Stomach (tissue), 4 donors: ENCODE data around the gene SMPD3.

Experiments used
- EP300 ChIP-seq: sonication (generic); formaldehyde crosslinking; IDR thresholded peaks from one replicate; pipeline ENCODE4 v1.6.1; 2017; ENCODE audit warnings: antibody characterized with exemption
- POLR2A ChIP-seq, 4 donors: fragments of 450-650 bp; IDR thresholded peaks; one replicate each; pipeline ENCODE4 v1.6.1; 2016; ENCODE audit warnings: antibody characterized with exemption in 4 of 4, control low read depth in 2 of 4, mild to moderate bottlenecking in 1 of 4, moderate library complexity in 1 of 4
- POLR2AphosphoS5 ChIP-seq, 3 donors: sonication (generic); formaldehyde crosslinking; IDR thresholded peaks; one replicate each; pipeline ENCODE4 v1.6.1; 2016; ENCODE audit warnings: antibody characterized with exemption in 3 of 3
- TF ChIP-seq, protein P1 (sequence below), 7 experiments: fragments of 450-650 bp in 4 of 7; fragments of 200-600 bp in 3 of 7; sonication (generic) in 3 of 7; IDR thresholded peaks; one replicate each; pipeline ENCODE4 v1.5.1; 2016 to 2019; ENCODE audit warnings: antibody characterized with exemption in 7 of 7, control low read depth in 2 of 7, mild to moderate bottlenecking in 1 of 7

DNA sequence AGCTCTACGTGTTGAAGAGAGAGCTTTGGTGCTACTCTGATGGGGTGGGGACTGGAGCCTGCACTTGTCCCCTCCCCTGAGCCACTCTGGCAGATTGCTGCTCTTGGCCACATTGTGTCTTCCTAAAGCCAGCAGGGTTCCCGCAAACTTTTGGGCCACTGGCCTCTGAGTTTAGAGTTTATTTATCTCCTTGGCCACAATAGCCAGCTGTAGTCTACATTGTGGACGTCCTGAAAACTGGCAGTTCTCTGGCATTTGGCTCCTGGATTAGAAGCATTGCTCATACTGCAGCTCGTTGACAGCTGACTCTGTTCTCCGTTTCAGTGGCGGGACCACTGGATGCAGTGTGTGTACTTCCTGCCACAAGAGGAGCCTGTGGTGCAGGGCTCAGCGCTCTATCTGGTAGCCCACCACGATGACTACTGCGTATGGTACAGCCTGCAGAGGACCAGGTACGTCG is 102.9 kb downstream of the SMPD3 start:
- TF ChIP-seq, protein P1, sequence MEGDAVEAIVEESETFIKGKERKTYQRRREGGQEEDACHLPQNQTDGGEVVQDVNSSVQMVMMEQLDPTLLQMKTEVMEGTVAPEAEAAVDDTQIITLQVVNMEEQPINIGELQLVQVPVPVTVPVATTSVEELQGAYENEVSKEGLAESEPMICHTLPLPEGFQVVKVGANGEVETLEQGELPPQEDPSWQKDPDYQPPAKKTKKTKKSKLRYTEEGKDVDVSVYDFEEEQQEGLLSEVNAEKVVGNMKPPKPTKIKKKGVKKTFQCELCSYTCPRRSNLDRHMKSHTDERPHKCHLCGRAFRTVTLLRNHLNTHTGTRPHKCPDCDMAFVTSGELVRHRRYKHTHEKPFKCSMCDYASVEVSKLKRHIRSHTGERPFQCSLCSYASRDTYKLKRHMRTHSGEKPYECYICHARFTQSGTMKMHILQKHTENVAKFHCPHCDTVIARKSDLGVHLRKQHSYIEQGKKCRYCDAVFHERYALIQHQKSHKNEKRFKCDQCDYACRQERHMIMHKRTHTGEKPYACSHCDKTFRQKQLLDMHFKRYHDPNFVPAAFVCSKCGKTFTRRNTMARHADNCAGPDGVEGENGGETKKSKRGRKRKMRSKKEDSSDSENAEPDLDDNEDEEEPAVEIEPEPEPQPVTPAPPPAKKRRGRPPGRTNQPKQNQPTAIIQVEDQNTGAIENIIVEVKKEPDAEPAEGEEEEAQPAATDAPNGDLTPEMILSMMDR (IDR thresholded peaks at IDR 0.05) = no peak
- TF ChIP-seq POLR2A (IDR thresholded peaks at IDR 0.05) (no peak), EP300 (no peak), POLR2AphosphoS5 (IDR thresholded peaks at IDR 0.05) (no peak)
